NB4 (cell line): ENCODE results near the gene APMAP.

Experiments
- CTCF ChIP-seq: IDR thresholded peaks from one replicate; pipeline ENCODE4 v1.5.1; 2012; ENCODE audit warnings: low read depth, low read length
- MAX ChIP-seq: IDR thresholded peaks from 2 replicates; pipeline ENCODE4 v1.6.1; 2011; ENCODE audit warnings: low read depth, low read length

GRCh38 chr20:24981790-24982189 lies 10.8 kb downstream of the APMAP start:
- TF ChIP-seq CTCF (no peak), MAX (no peak)
